GM12891 (cell line): ENCODE data around the gene KLHL13.

Source experiments
- PAX5 ChIP-seq: IDR thresholded peaks from 2 replicates; pipeline ENCODE4 v1.6.1; 2011; ENCODE audit warnings: low read length, moderate library complexity, mild to moderate bottlenecking; ENCODE audit not compliant: insufficient read depth, severe bottlenecking
- POLR2A ChIP-seq: IDR thresholded peaks from 2 replicates; pipeline ENCODE4 v1.6.1; 2011; ENCODE audit warnings: low read depth, low read length, control low read depth
- POLR2AphosphoS5 ChIP-seq: IDR thresholded peaks from 2 replicates; pipeline ENCODE4 v1.6.1; 2011; ENCODE audit warnings: low read depth, low read length, control low read depth
- SPI1 ChIP-seq: IDR thresholded peaks from 2 replicates; pipeline ENCODE4 v1.6.1; 2011; ENCODE audit warnings: low read depth, low read length, control low read depth
- TAF1 ChIP-seq: IDR thresholded peaks from 2 replicates; pipeline ENCODE4 v1.6.1; 2011; ENCODE audit warnings: low read depth, low read length, control low read depth

- TF ChIP-seq POLR2A (no peak), TAF1 (no peak), POLR2AphosphoS5 (no peak), SPI1 (no peak), PAX5 (no peak)
Measured at GRCh38 chrX:118115953-118116712, 477 bp downstream of the KLHL13 start.
